Spinal cord (tissue), 10 donors: Measurements from ENCODE around the gene PPARG. TPM values are rescaled to one million over a fixed set of nuclear protein-coding genes. Genes with fewer than 3 reads are reported as not detected.

ENCODE experiments used
- DNase-seq, 6 donors: peaks; one replicate each; pipeline versions ENCODE4 v3.0.0 to v3.0.0-alpha.2; 2013 to 2015; ENCODE audit warnings: low spot score in 6 of 6, low read depth in 4 of 6
- H3K27ac ChIP-seq: one replicate; pipeline ENCODE4 v1.5.1; 2013; ENCODE audit warnings: low read depth, low read length, control low read depth
- H3K27me3 ChIP-seq: one replicate; pipeline ENCODE4 v1.6.1; 2013; ENCODE audit warnings: low read length; ENCODE audit not compliant: control insufficient read depth, insufficient read depth
- H3K36me3 ChIP-seq: one replicate; pipeline ENCODE4 v1.6.1; 2013; ENCODE audit warnings: low read length; ENCODE audit not compliant: control insufficient read depth, insufficient read depth
- H3K4me1 ChIP-seq: one replicate; pipeline ENCODE4 v1.6.1; 2013; ENCODE audit warnings: low read length; ENCODE audit not compliant: control insufficient read depth, insufficient read depth
- H3K4me3 ChIP-seq: one replicate; pipeline ENCODE4 v1.5.1; 2013; ENCODE audit warnings: low read depth, low read length, control low read depth
- H3K9me3 ChIP-seq: one replicate; pipeline ENCODE4 v1.6.1; 2013; ENCODE audit warnings: low read length; ENCODE audit not compliant: control insufficient read depth, insufficient read depth
- WGBS: methylation state at CpG from one replicate; pipeline ENCODE4 v1.1.5; 2013; ENCODE audit warnings: missing lambda C conversion rate; ENCODE audit not compliant: insufficient coverage; 5-methylcytosine and 5-hydroxymethylcytosine counted together
- polyA plus RNA-seq, 2 donors: library from polyadenylated mRNA; unstranded; fragments of 120-200 nt; gene quantifications; one replicate each; pipeline ENCODE4 v1.2.1, GENCODE V29; 2013; ENCODE audit not compliant: insufficient read length in 2 of 2
- total RNA-seq, 2 donors: library from RNA; depleted of rRNA in 1 of 2; stranded (reverse); fragments of 120-200 nt in 1 of 2; fragments of >200 nt in 1 of 2; gene quantifications; one replicate each; pipeline versions ENCODE4 v1.2.3 to v1.2.4, GENCODE V29; 2013 to 2014
- donor health status: healthy.

PPARG gene
- total and polyA plus RNA-seq, 4 donors = 3.0 to 7.1 (median 3.8) TPM

- WGBS = no CpG with 5 or more reads among the region's 2 CpGs
- Histone ChIP-seq H3K4me3 (no peak overlapping the region), H3K4me1 (no peaks in the 10 kb centered on the region), H3K27ac (no peak overlapping the region), H3K27me3 (no peaks in the 10 kb centered on the region), H3K36me3 (no peaks in the 10 kb centered on the region), H3K9me3 (no peaks in the 10 kb centered on the region)
- DNase-seq = no peak
These were observed 14.7 kb downstream of the PPARG start for GRCh38 chr3:12303534-12303933.

DNA sequence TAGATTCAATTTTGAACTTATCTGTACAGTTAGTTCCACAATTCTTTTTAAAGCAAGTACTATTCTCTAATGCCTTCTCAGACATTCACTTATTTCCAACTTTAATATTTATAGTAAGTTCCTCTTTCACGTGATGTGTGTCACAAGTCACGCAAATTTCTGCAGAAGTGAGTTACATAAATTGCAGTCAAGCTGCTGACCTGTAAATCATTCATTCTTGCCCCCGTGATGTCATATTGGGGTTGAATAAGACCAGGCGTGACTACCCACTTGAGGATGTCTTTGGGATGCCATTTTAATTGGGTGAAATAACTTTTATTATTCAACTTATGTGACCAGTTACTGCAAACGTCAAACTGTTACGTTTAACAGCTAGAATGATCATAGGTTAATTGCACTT, 15.1 kb downstream of the PPARG start:
- Histone ChIP-seq H3K36me3 (no peaks in the 10 kb centered on the region), H3K4me1 (no peaks in the 10 kb centered on the region), H3K27me3 (no peaks in the 10 kb centered on the region), H3K9me3 (no peaks in the 10 kb centered on the region), H3K27ac (no peak overlapping the region), H3K4me3 (no peak overlapping the region)
- WGBS = 100% methylated on average over 3 of the region's 6 CpGs
- DNase-seq = no peak

GRCh38 chr3:12307136-12307535, 18.3 kb downstream of the PPARG start:
- no peak overlapping the region for H3K27ac ChIP-seq
- DNase-seq = no peak
- no peaks in the 10 kb centered on the region for H3K4me1 ChIP-seq
- H3K9me3 ChIP-seq = no peaks in the 10 kb centered on the region
- no peaks in the 10 kb centered on the region for H3K36me3 ChIP-seq
- H3K4me3 ChIP-seq = no peak overlapping the region
- no CpG with 5 or more reads among the region's 2 CpGs for WGBS
- no peaks in the 10 kb centered on the region for H3K27me3 ChIP-seq

DNA sequence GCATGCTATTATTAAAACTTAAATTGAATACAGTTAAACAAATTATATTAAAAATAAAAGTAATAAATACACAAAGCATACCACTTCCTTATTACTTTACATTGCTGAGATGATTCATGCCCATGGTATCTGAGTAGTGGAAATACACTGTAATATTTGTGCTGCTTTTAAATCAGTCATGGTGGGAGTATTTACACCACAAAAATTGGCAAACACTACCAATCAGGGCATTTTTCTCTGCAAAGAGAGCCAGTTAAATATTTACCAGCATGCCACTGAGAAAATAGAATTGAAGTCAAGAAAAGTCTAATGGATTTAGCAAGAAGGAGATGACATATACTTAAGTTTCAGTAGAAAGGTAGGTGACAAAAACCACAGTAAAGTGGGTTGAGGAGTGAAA, 19.6 kb downstream of the PPARG start:
- Histone ChIP-seq H3K27me3 (no peaks in the 10 kb centered on the region), H3K9me3 (no peaks in the 10 kb centered on the region), H3K36me3 (no peaks in the 10 kb centered on the region), H3K4me1 (no peaks in the 10 kb centered on the region), H3K27ac (no peak overlapping the region), H3K4me3 (no peak overlapping the region)
- no peak for DNase-seq

DNA sequence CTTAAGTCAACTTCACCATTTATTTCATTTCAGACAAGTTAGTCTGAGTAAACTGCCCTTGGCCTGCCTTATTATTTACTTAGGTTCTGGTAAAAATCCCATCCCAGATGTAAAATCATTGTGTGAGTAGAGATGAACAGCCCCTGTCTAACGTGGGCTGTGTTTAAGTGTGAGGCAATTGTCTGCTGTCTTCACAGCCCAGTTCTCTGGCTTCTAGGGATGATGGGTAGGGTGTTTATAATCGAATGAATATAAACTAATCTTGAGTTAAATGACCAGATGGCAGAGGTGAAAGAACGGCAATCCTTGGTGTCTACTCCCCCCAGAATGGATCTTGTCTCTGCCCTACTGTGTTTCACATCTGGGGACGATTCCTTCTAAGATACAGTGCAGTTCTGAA, 20.8 kb downstream of the PPARG start:
- Histone ChIP-seq H3K27ac (no peak overlapping the region), H3K4me1 (no peaks in the 10 kb centered on the region), H3K27me3 (no peaks in the 10 kb centered on the region), H3K36me3 (no peaks in the 10 kb centered on the region), H3K4me3 (no peak overlapping the region), H3K9me3 (no peaks in the 10 kb centered on the region)
- DNase-seq = no peak
- 44% methylated on average over 2 of the region's 4 CpGs for WGBS

- no CpG with 5 or more reads among the region's 1 CpG for WGBS
- H3K4me1 ChIP-seq = no peaks in the 10 kb centered on the region
- H3K36me3 ChIP-seq = no peaks in the 10 kb centered on the region
- DNase-seq = no peak
- H3K4me3 ChIP-seq = no peak overlapping the region
- H3K9me3 ChIP-seq = no peaks in the 10 kb centered on the region
- no peaks in the 10 kb centered on the region for H3K27me3 ChIP-seq
- H3K27ac ChIP-seq = no peak overlapping the region
These were observed 23.1 kb downstream of the PPARG start for GRCh38 chr3:12312010-12312409.

GRCh38 chr3:12313519-12313918, 24.6 kb downstream of the PPARG start:
- DNase-seq = no peak
- H3K27me3 ChIP-seq = no peaks in the 10 kb centered on the region
- no peak overlapping the region for H3K4me3 ChIP-seq
- H3K36me3 ChIP-seq = no peaks in the 10 kb centered on the region
- WGBS = no CpG with 5 or more reads among the region's 2 CpGs
- no peaks in the 10 kb centered on the region for H3K4me1 ChIP-seq
- no peaks in the 10 kb centered on the region for H3K9me3 ChIP-seq
- no peak overlapping the region for H3K27ac ChIP-seq

- no peak for DNase-seq
- no peak overlapping the region for H3K4me3 ChIP-seq
- no peaks in the 10 kb centered on the region for H3K9me3 ChIP-seq
- WGBS = 44% methylated on average over 4 of the region's 4 CpGs
- H3K27me3 ChIP-seq = no peaks in the 10 kb centered on the region
- no peaks in the 10 kb centered on the region for H3K36me3 ChIP-seq
- H3K4me1 ChIP-seq = no peaks in the 10 kb centered on the region
- H3K27ac ChIP-seq = no peak overlapping the region
These were observed 27.4 kb downstream of the PPARG start for GRCh38 chr3:12316253-12316652.

- Histone ChIP-seq H3K4me3 (no peak overlapping the region), H3K27me3 (no peaks in the 10 kb centered on the region), H3K27ac (no peak overlapping the region), H3K36me3 (no peaks in the 10 kb centered on the region), H3K9me3 (no peaks in the 10 kb centered on the region), H3K4me1 (no peaks in the 10 kb centered on the region)
- WGBS = no CpG with 5 or more reads among the region's 4 CpGs
- no peak for DNase-seq
These were observed 28.0 kb downstream of the PPARG start for GRCh38 chr3:12316729-12317351.

DNA sequence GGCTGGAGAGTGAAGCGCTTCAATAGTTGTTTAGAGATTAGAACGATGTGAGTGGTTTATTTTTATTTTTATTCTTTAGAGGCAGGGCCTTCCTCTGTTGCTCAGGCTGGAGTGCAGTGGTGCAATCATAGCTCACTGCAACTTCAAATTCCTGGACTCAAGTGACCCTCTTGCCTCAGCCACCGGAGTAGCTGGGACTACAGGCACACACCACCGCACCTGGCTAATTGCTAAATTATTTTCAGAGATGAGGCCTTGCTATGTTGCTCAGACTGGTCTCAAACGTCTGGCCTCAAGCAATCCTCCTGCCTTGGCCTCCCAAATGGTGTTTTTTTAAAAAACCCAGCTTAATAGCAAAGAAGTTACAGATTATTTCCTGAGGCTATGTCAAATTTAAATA, 29.0 kb downstream of the PPARG start:
- no peaks in the 10 kb centered on the region for H3K4me1 ChIP-seq
- no peaks in the 10 kb centered on the region for H3K9me3 ChIP-seq
- no peaks in the 10 kb centered on the region for H3K27me3 ChIP-seq
- WGBS = 82% methylated on average over 4 of the region's 5 CpGs
- no peak for DNase-seq
- H3K36me3 ChIP-seq = no peaks in the 10 kb centered on the region
- H3K4me3 ChIP-seq = no peak overlapping the region
- H3K27ac ChIP-seq = no peak overlapping the region
